IMR-90 (cell line): Measurements from ENCODE around the gene HYI. TPM values are rescaled to one million over a fixed set of nuclear protein-coding genes. Genes with fewer than 3 reads are reported as not detected.

Source experiments
- ATAC-seq: fragments of 200-7000 bp; cut with Tn5 transposase; 2 replicates; pipeline ENCODE4 v1.9.1; 2020; ENCODE audit warnings: low read depth, mild to moderate bottlenecking, moderate library complexity
- BruUV-seq: library from RNA; stranded (reverse); fragments of 400-500 nt; replicated peaks from 2 replicates; lab custom pipeline; 2021; lab: Mats Ljungman, UMichigan
- CTCF ChIA-PET: fragments of 300-600 bp; formaldehyde crosslinking; extraction: SDS; loops from one replicate; lab custom pipeline; 2021; ENCODE audit warnings: antibody characterized with exemption; lab: Yijun Ruan, JAX
- POLR2A ChIA-PET: fragments of 300-600 bp; sonication (Branson Sonifier 250); formaldehyde crosslinking; loops from one replicate; lab custom pipeline; 2022; ENCODE audit warnings: antibody characterized with exemption; ENCODE audit not compliant: unreplicated experiment; lab: Charles Lee
- DNase-seq: peaks from one replicate; pipeline ENCODE4 v3.0.0; 2013
- H2AFZ ChIP-seq: replicated peaks from 2 replicates; pipeline ENCODE3; 2013; ENCODE audit warnings: low read length, mild to moderate bottlenecking; ENCODE audit not compliant: poor library complexity
- H2AK5ac ChIP-seq: 2 replicates; pipeline ENCODE4 v1.6.1; 2013; ENCODE audit warnings: low read depth, low read length, inconsistent platforms
- H2AK9ac ChIP-seq: replicated peaks from 2 replicates; pipeline ENCODE3; 2013; ENCODE audit warnings: mild to moderate bottlenecking, low read depth, low read length, moderate library complexity; ENCODE audit not compliant: poor library complexity
- H2BK120ac ChIP-seq: 2 replicates; pipeline ENCODE4 v1.6.1; 2013; ENCODE audit warnings: low read depth, low read length, inconsistent platforms
- H2BK15ac ChIP-seq: 3 replicates; pipeline ENCODE4 v1.6.1; 2013; ENCODE audit warnings: low read depth, low read length, inconsistent platforms
- H2BK20ac ChIP-seq: 2 replicates; pipeline ENCODE4 v1.6.1; 2013; ENCODE audit warnings: low read depth, mild to moderate bottlenecking, inconsistent platforms, low read length, moderate library complexity
- H2BK5ac ChIP-seq: 2 replicates; pipeline ENCODE4 v1.6.1; 2013; ENCODE audit warnings: mild to moderate bottlenecking, low read depth, low read length, inconsistent platforms; ENCODE audit not compliant: poor library complexity, severe bottlenecking
- H3K14ac ChIP-seq: replicated peaks from 2 replicates; pipeline ENCODE4 v1.6.1; 2013; ENCODE audit warnings: low read depth, low read length, inconsistent platforms
- H3K18ac ChIP-seq: 2 replicates; pipeline ENCODE4 v1.6.1; 2013; ENCODE audit warnings: low read depth, low read length, control low read depth
- H3K23ac ChIP-seq: 2 replicates; pipeline ENCODE4 v1.6.1; 2013; ENCODE audit warnings: low read depth, low read length, inconsistent platforms
- H3K27ac ChIP-seq: 2 replicates; pipeline ENCODE4 v1.5.1; 2013; ENCODE audit warnings: mild to moderate bottlenecking, control low read depth, low read length; ENCODE audit not compliant: insufficient read depth
- H3K27me3 ChIP-seq: 2 replicates; pipeline ENCODE4 v1.6.1; 2013; ENCODE audit warnings: low read length; ENCODE audit not compliant: control insufficient read depth, insufficient read depth
- H3K36me3 ChIP-seq: 2 replicates; pipeline ENCODE4 v1.6.1; 2013; ENCODE audit warnings: low read length, mixed read lengths; ENCODE audit not compliant: control insufficient read depth, insufficient read depth
- H3K4ac ChIP-seq: 2 replicates; pipeline ENCODE4 v1.6.1; 2013; ENCODE audit warnings: low read depth, low read length, inconsistent platforms
- H3K4me1 ChIP-seq: 2 replicates; pipeline ENCODE4 v1.6.1; 2013; ENCODE audit warnings: low read length, mixed read lengths; ENCODE audit not compliant: control insufficient read depth, insufficient read depth
- H3K4me2 ChIP-seq: 2 replicates; pipeline ENCODE4 v1.6.1; 2013; ENCODE audit warnings: low read depth, mild to moderate bottlenecking, control low read depth, low read length, moderate library complexity
- H3K4me3 ChIP-seq: 2 replicates; pipeline ENCODE4 v1.5.1; 2013; ENCODE audit warnings: low read depth, mild to moderate bottlenecking, control low read depth, low read length, moderate library complexity; ENCODE audit not compliant: insufficient read depth
- H3K56ac ChIP-seq: 2 replicates; pipeline ENCODE4 v1.6.1; 2013; ENCODE audit warnings: low read length, inconsistent platforms; ENCODE audit not compliant: insufficient read depth; ENCODE audit errors: extremely low read depth
- H3K79me1 ChIP-seq, 2 experiments: 2 replicates each; pipeline ENCODE4 v1.6.1; 2013; ENCODE audit warnings: low read length in 2 of 2, inconsistent platforms in 1 of 2, low read depth in 1 of 2
- H3K9ac ChIP-seq: 2 replicates; pipeline ENCODE4 v1.6.1; 2013; ENCODE audit warnings: low read depth, low read length, control low read depth
- H3K9me1 ChIP-seq: 2 replicates; pipeline ENCODE4 v1.6.1; 2013; ENCODE audit warnings: low read length, inconsistent platforms; ENCODE audit not compliant: insufficient read depth
- H3K9me3 ChIP-seq: 2 replicates; pipeline ENCODE4 v1.6.1; 2013; ENCODE audit warnings: low read length; ENCODE audit not compliant: control insufficient read depth, insufficient read depth
- H4K20me1 ChIP-seq: 2 replicates; pipeline ENCODE4 v1.6.1; 2013; ENCODE audit warnings: low read length, inconsistent platforms; ENCODE audit not compliant: insufficient read depth
- H4K5ac ChIP-seq: 2 replicates; pipeline ENCODE4 v1.6.1; 2013; ENCODE audit warnings: mild to moderate bottlenecking, low read depth, low read length, control low read depth
- H4K8ac ChIP-seq, 2 experiments: 2 replicates each; pipeline ENCODE4 v1.6.1; 2013; ENCODE audit warnings: low read depth in 2 of 2, low read length in 2 of 2, control low read depth in 1 of 2, inconsistent platforms in 1 of 2
- H4K91ac ChIP-seq: 2 replicates; pipeline ENCODE4 v1.6.1; 2013; ENCODE audit warnings: low read depth, low read length, inconsistent platforms; ENCODE audit not compliant: insufficient read depth
- BHLHE40 ChIP-seq: fragments of 150-350 bp; IDR thresholded peaks from 2 replicates; pipeline ENCODE4 v1.6.1; 2016; ENCODE audit warnings: mild to moderate bottlenecking, low read depth, low read length
- CEBPB ChIP-seq: IDR thresholded peaks from 2 replicates; pipeline ENCODE4 v1.6.1; 2012; ENCODE audit warnings: low read depth, low read length, improper control_type of control experiment
- CHD1 ChIP-seq: IDR thresholded peaks from 2 replicates; pipeline ENCODE4 v1.6.1; 2012; ENCODE audit warnings: low read depth, low read length, improper control_type of control experiment
- CTCF ChIP-seq: conservative IDR thresholded peaks from 2 replicates; pipeline ENCODE4 v1.5.1; 2012; ENCODE audit warnings: mild to moderate bottlenecking, low read depth, low read length, improper control_type of control experiment
- ELK1 ChIP-seq: fragments of 150-350 bp; IDR thresholded peaks from 2 replicates; pipeline ENCODE4 v1.6.1; 2016; ENCODE audit warnings: low read depth, mild to moderate bottlenecking, low read length, moderate library complexity, borderline replicate concordance
- FOS ChIP-seq: fragments of 150-350 bp; IDR thresholded peaks from 2 replicates; pipeline ENCODE4 v1.6.1; 2016; ENCODE audit warnings: low read depth, low read length
- MAFK ChIP-seq: IDR thresholded peaks from 2 replicates; pipeline ENCODE4 v1.6.1; 2012; ENCODE audit warnings: low read depth, low read length, improper control_type of control experiment
- MAZ ChIP-seq: IDR thresholded peaks from 2 replicates; pipeline ENCODE4 v1.6.1; 2012; ENCODE audit warnings: low read depth, mild to moderate bottlenecking, low read length, improper control_type of control experiment, moderate library complexity, borderline replicate concordance
- MXI1 ChIP-seq: IDR thresholded peaks from 2 replicates; pipeline ENCODE4 v1.6.1; 2012; ENCODE audit warnings: low read depth, mild to moderate bottlenecking, low read length, moderate library complexity, borderline replicate concordance
- NFE2L2 ChIP-seq: fragments of 150-350 bp; IDR thresholded peaks from 2 replicates; pipeline ENCODE4 v1.6.1; 2016; ENCODE audit warnings: low read depth, mild to moderate bottlenecking, low read length
- POLR2A ChIP-seq: IDR thresholded peaks from 2 replicates; pipeline ENCODE4 v1.6.1; 2012; ENCODE audit warnings: mild to moderate bottlenecking, low read depth, low read length
- RAD21 ChIP-seq: IDR thresholded peaks from 2 replicates; pipeline ENCODE4 v1.6.1; 2012; ENCODE audit warnings: low read length, improper control_type of control experiment
- RCOR1 ChIP-seq: IDR thresholded peaks from 2 replicates; pipeline ENCODE4 v1.6.1; 2012; ENCODE audit warnings: mild to moderate bottlenecking, low read length, improper control_type of control experiment; ENCODE audit not compliant: insufficient replicate concordance
- RFX5 ChIP-seq: IDR thresholded peaks from 2 replicates; pipeline ENCODE4 v1.8.0; 2012; ENCODE audit warnings: low read depth, mild to moderate bottlenecking, low read length, moderate library complexity
- SMC3 ChIP-seq: fragments of 150-350 bp; IDR thresholded peaks from 2 replicates; pipeline ENCODE4 v1.6.1; 2016; ENCODE audit warnings: low read depth, mild to moderate bottlenecking, antibody characterized with exemption, low read length, moderate library complexity
- USF2 ChIP-seq: fragments of 150-350 bp; IDR thresholded peaks from 2 replicates; pipeline ENCODE4 v1.6.1; 2017; ENCODE audit warnings: mild to moderate bottlenecking, antibody characterized with exemption, low read length, low read depth
- WGBS, 2 experiments: methylation state at CpG; one replicate each; pipeline versions ENCODE4 v1.1.5 to v1.1.7; 2013; ENCODE audit warnings: missing lambda C conversion rate in 2 of 2; ENCODE audit not compliant: insufficient read length in 1 of 2; ENCODE audit errors: extremely low coverage in 2 of 2; 5-methylcytosine and 5-hydroxymethylcytosine counted together
- dilution Hi-C: fragments of 300-500 bp; cut with HindIII; formaldehyde crosslinking; loops from one replicate; pipeline ENCODE4 v1.14.3; 2018; ENCODE audit warnings: low sequenced_read_pairs; ENCODE audit not compliant: unreplicated experiment
- in situ Hi-C: fragments of 300-500 bp; cut with MboI; formaldehyde crosslinking; loops from 3 replicates; pipeline ENCODE4 v1.14.3; 2019; ENCODE audit warnings: low sequenced_read_pairs, inconsistent platforms, mixed read lengths
- intact Hi-C: fragments of 100-400 bp; cut with micrococcal nuclease; formaldehyde crosslinking; loops from 2 replicates; pipeline ENCODE4 v1.10.0; 2022
- polyA plus RNA-seq, 3 experiments: library from polyadenylated mRNA; depleted of rRNA; stranded (reverse); fragments of >200 nt; gene quantifications; 2 replicates each; pipeline ENCODE4 v1.2.3, GENCODE V29; 2012; ENCODE audit warnings: low replicate concordance in 1 of 3
- total RNA-seq: library from RNA; depleted of rRNA; stranded (reverse); fragments of >200 nt; gene quantifications from 2 replicates; pipeline ENCODE4 v1.2.3, GENCODE V29; 2012

HYI gene
- total and polyA plus RNA-seq, 2 of the 4 experiments (the other 2 are of a cell fraction), result 21.5 to 53.7 TPM

GRCh38 chr1:43491061-43491460 lies 37.3 kb upstream of the HYI start:
- Histone ChIP-seq H2BK20ac (no peak overlapping the region), H3K36me3 (no peaks in the 10 kb centered on the region), H3K27ac (no peak overlapping the region), H2BK5ac (no peak overlapping the region), H3K79me1 (no peaks in the 10 kb centered on the region), H3K9me3 (peaks cover 8% of the 10 kb centered on the region), H4K91ac (no peak overlapping the region), H2AFZ (no peak overlapping the region), H3K56ac (no peak overlapping the region), H2AK5ac (no peak overlapping the region), H3K9ac (no peak overlapping the region), H3K23ac (no peak overlapping the region), H4K8ac (no peak overlapping the region), H3K14ac (no peak overlapping the region), H2BK120ac (no peak overlapping the region), H3K4me1 (peaks cover 6% of the 10 kb centered on the region), H2AK9ac (no peak overlapping the region), H4K20me1 (no peaks in the 10 kb centered on the region), H2BK15ac (no peak overlapping the region), H3K18ac (no peak overlapping the region), H4K5ac (no peak overlapping the region), H3K4ac (no peak overlapping the region), H3K27me3 (no peaks in the 10 kb centered on the region), H3K4me3 (no peak overlapping the region), H3K4me2 (no peak overlapping the region), H3K9me1 (no peaks in the 10 kb centered on the region)
- DNase-seq, result no peak
- intact Hi-C loops, result no loop called here
- ATAC-seq, result no peak
- ChIA-PET POLR2A (no interaction called here), CTCF (interaction anchor here (0.7 kb wide), 1 partner anchor 24 kb away, joined by 5 read pairs; no protein-coding TSS in a partner anchor)
- dilution Hi-C loops, result no loop called here
- WGBS, 2 experiments, result no CpG with 5 or more reads among the region's 1 CpG
- no peak for TF ChIP-seq CEBPB
- TF ChIP-seq MXI1, result no peak
- TF ChIP-seq MAZ, result no peak
- TF ChIP-seq FOS, result no peak
- no peak for TF ChIP-seq BHLHE40
- no peak for TF ChIP-seq SMC3
- no peak for TF ChIP-seq POLR2A
- no peak for TF ChIP-seq RCOR1
- no peak for TF ChIP-seq NFE2L2
- TF ChIP-seq CHD1, result no peak
- TF ChIP-seq CTCF, result no peak
- TF ChIP-seq USF2, result no peak
- TF ChIP-seq RFX5, result no peak
- TF ChIP-seq RAD21, result no peak
- TF ChIP-seq MAFK, result no peak
- TF ChIP-seq ELK1, result no peak
- in situ Hi-C loops, result no loop called here
- no TSS peak for BruUV-seq
